RWPE2 (cell line): ENCODE data around the gene MMP20.

ENCODE experiments used
- ATAC-seq: fragments of 200-7000 bp; cut with Tn5 transposase; 3 replicates; pipeline ENCODE4 v1.9.1; 2021; ENCODE audit warnings: low read depth
- DNase-seq: peaks from one replicate; pipeline ENCODE4 v3.0.0-alpha.2; 2020; ENCODE audit warnings: low spot score
- H3K27ac ChIP-seq: fragments of 450-650 bp; 2 replicates; pipeline ENCODE4 v1.5.1; 2017; ENCODE audit warnings: mild to moderate bottlenecking; ENCODE audit not compliant: poor library complexity, severe bottlenecking
- H3K27me3 ChIP-seq: fragments of 250-450 bp; sonication (Bioruptor Pico); 2 replicates; pipeline ENCODE4 v1.5.1; 2021; ENCODE audit warnings: mild to moderate bottlenecking, moderate library complexity; ENCODE audit not compliant: insufficient read depth, poor library complexity, severe bottlenecking
- H3K36me3 ChIP-seq: fragments of 250-450 bp; sonication (Bioruptor Pico); 2 replicates; pipeline ENCODE4 v1.5.1; 2020; ENCODE audit warnings: low read depth, mild to moderate bottlenecking, moderate library complexity
- H3K4me1 ChIP-seq: fragments of 250-450 bp; sonication (Bioruptor Pico); 2 replicates; pipeline ENCODE4 v1.5.1; 2021; ENCODE audit warnings: mild to moderate bottlenecking, moderate library complexity; ENCODE audit not compliant: insufficient read depth, poor library complexity, severe bottlenecking
- H3K4me3 ChIP-seq: fragments of 250-450 bp; sonication (Bioruptor Pico); 2 replicates; pipeline ENCODE4 v1.5.1; 2021; ENCODE audit warnings: mild to moderate bottlenecking, moderate library complexity; ENCODE audit not compliant: severe bottlenecking
- H3K9me3 ChIP-seq: fragments of 250-450 bp; sonication (Bioruptor Pico); 2 replicates; pipeline ENCODE4 v1.5.1; 2021; ENCODE audit warnings: mild to moderate bottlenecking, moderate library complexity; ENCODE audit not compliant: severe bottlenecking
- TF ChIP-seq, protein P1 (sequence below): fragments of 450-650 bp; IDR thresholded peaks from one replicate; pipeline ENCODE4 v1.5.1; 2017; ENCODE audit warnings: mild to moderate bottlenecking, moderate library complexity; ENCODE audit not compliant: poor library complexity, severe bottlenecking

Gene MMP20

DNA sequence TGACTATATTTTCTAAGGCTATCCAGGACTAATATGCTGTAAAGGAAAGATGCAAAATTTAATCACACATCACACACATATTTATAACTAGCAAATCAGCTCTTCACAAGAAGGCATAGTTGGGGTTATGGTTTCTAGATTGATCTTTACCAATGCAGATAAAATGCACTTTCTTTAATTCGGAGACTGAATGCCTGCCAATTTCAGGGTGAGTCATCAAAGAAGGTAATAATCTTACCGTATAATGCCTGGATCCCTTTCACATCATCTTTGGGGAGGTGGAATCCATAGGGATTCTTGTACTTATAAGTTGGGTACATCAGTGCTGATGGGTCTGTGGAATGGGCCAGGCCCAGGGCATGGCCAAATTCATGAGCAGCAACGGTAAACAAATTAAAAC lies 16.4 kb downstream of the MMP20 start:
- Histone ChIP-seq H3K27ac (no peak overlapping the region), H3K9me3 (no peaks in the 10 kb centered on the region), H3K4me1 (no peaks in the 10 kb centered on the region), H3K27me3 (no peaks in the 10 kb centered on the region), H3K36me3 (no peaks in the 10 kb centered on the region), H3K4me3 (no peak overlapping the region)
- TF ChIP-seq, protein P1, sequence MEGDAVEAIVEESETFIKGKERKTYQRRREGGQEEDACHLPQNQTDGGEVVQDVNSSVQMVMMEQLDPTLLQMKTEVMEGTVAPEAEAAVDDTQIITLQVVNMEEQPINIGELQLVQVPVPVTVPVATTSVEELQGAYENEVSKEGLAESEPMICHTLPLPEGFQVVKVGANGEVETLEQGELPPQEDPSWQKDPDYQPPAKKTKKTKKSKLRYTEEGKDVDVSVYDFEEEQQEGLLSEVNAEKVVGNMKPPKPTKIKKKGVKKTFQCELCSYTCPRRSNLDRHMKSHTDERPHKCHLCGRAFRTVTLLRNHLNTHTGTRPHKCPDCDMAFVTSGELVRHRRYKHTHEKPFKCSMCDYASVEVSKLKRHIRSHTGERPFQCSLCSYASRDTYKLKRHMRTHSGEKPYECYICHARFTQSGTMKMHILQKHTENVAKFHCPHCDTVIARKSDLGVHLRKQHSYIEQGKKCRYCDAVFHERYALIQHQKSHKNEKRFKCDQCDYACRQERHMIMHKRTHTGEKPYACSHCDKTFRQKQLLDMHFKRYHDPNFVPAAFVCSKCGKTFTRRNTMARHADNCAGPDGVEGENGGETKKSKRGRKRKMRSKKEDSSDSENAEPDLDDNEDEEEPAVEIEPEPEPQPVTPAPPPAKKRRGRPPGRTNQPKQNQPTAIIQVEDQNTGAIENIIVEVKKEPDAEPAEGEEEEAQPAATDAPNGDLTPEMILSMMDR = no peak
- no peak for ATAC-seq
- DNase-seq = no peak

DNA sequence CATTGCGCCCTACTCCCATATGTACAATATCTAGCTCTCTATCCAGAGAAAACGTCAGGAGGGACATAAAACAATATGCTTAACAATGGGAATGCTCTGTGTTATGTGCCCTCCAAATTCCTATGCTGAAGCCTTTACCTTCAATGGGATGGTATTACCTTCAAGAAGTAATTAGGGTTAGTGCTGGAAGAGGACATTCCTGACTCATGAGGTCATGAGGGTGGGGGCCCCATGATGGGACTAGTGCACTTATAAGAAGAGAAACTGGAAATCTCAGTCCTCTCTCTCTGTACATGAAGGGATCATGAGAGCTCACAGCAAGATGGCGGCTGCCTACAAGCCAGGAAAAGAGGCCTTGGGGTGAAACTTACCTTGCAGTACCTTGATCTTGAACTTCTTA lies 20.3 kb downstream of the MMP20 start:
- Histone ChIP-seq H3K27ac (no peak overlapping the region), H3K36me3 (no peaks in the 10 kb centered on the region), H3K9me3 (no peaks in the 10 kb centered on the region), H3K4me1 (peaks cover 8% of the 10 kb centered on the region), H3K4me3 (no peak overlapping the region), H3K27me3 (no peaks in the 10 kb centered on the region)
- no peak for DNase-seq
- TF ChIP-seq, protein P1 = no peak
- ATAC-seq = no peak

DNA sequence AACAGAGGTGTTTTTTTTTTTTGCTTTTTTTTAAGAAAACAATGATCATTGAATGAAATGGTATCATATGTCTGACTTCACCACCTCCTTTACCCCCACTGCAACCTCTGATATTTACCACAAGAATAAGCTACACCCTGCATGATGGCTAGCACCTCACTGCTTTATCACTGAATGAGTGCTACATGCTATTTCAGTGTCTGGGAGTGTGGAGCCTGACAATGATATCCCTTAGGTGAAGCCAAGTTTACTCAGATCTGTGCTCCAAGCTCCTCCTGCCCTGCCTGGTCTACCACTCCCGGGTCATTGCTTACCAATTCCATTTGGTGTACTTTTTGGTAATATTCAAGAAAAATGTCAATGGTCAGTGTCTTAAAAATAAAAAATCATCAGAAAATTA lies 21.1 kb downstream of the MMP20 start:
- ATAC-seq (no peak), DNase-seq (no peak)
- H3K9me3 ChIP-seq = no peaks in the 10 kb centered on the region
- TF ChIP-seq, protein P1 = no peak
- H3K4me1 ChIP-seq = peaks cover 17% of the 10 kb centered on the region
- no peaks in the 10 kb centered on the region for H3K27me3 ChIP-seq
- no peak overlapping the region for H3K27ac ChIP-seq
- H3K36me3 ChIP-seq = no peaks in the 10 kb centered on the region
- H3K4me3 ChIP-seq = no peak overlapping the region

DNA sequence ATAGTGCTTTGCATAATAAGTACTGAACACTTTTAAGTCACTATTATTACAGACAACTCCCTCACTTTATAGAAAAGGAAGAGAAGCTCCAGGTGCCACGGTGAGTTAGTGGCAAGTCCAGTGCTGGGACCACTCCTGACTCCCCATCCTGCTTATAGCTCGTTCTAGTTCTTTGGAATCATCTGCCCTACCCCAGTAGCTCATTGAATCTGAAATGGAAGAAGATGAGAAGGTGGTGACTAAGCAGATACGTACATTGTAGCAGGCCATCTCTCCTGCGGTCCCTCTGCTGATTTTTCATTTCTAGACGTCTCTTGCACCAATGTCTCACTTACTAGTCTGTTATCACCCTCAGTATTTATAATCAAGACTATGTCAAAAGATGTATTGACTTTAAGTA lies 21.6 kb downstream of the MMP20 start:
- DNase-seq (no peak), ATAC-seq (no peak)
- Histone ChIP-seq H3K27me3 (no peaks in the 10 kb centered on the region), H3K4me3 (no peak overlapping the region), H3K9me3 (no peaks in the 10 kb centered on the region), H3K36me3 (no peaks in the 10 kb centered on the region), H3K27ac (no peak overlapping the region), H3K4me1 (peaks cover 19% of the 10 kb centered on the region)
- TF ChIP-seq, protein P1 = no peak

DNA sequence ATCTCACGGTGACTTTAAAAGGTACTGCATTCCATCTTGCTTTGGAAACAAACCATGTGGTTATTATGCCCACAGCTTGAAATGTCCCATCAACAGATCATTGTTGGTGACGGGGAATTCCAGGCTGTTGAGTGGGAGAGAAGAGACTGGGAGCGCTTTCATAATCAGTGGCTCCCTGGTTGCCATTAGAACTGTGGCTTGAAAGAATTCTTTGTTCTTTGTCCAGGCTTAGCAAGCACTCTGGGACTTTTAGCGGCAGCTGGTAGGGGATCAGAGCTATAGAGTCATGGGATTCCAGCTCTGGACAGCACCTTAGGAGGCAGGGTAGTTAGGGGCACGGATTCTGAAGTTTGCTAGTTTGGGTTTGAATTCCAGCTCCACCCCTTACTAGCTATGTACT lies 22.0 kb downstream of the MMP20 start:
- DNase-seq = no peak

More for the DNA sequence above, 22.0 kb downstream of the MMP20 start:
- TF ChIP-seq, protein P1 = no peak
- H3K27me3 ChIP-seq = no peaks in the 10 kb centered on the region
- no peaks in the 10 kb centered on the region for H3K36me3 ChIP-seq
- no peak for ATAC-seq
- H3K4me1 ChIP-seq = peaks cover 19% of the 10 kb centered on the region
- H3K9me3 ChIP-seq = no peaks in the 10 kb centered on the region
- no peak overlapping the region for H3K27ac ChIP-seq
- no peak overlapping the region for H3K4me3 ChIP-seq
